ENCODE measurements around the gene KCNQ1.

GRCh38 chr11:2451336-2451735, 6.5 kb downstream of the KCNQ1 start:
- TF ChIP-seq TAF1 (IDR thresholded peaks at IDR 0.05; ENCODE audit: borderline replicate concordance, low read depth, low read length), result no peak
- no peak for TF ChIP-seq POLR2A (IDR thresholded peaks at IDR 0.05; ENCODE audit: low read depth, low read length)

All from GM12892 (cell line).